ENCODE data around the gene POTEI.
"Not testable (repeated sequence)": the region's sequence is repeated elsewhere in the genome, so short reads cannot be mapped to it uniquely, and the experiment has no call there.

The POTEI gene

GRCh38 chr2:130509228-130509627, at the start of gene POTEI:
Gene POTEI (minus strand): TSS chr2:130509328. CDS start chr2:130509235, 93 bp downstream.
- H3K4me3 ChIP-seq (ENCODE audit: low read length), result not testable (repeated sequence)

- not testable (repeated sequence) for H3K4me3 ChIP-seq (ENCODE audit: low read length)
These were observed 47.3 kb upstream of the POTEI start for GRCh38 chr2:130556441-130556840.

GRCh38 chr2:130554178-130554577, 45.0 kb upstream of the POTEI start:
- H3K4me3 ChIP-seq (ENCODE audit: low read length), result not testable (repeated sequence)

- H3K4me3 ChIP-seq (ENCODE audit: low read length), result not testable (repeated sequence)
These were observed 40.3 kb upstream of the POTEI start for GRCh38 chr2:130549475-130549874.

GRCh38 chr2:130548418-130548817, 39.3 kb upstream of the POTEI start:
- H3K4me3 ChIP-seq (ENCODE audit: low read length), result not testable (repeated sequence)

GRCh38 chr2:130544978-130545377, 35.9 kb upstream of the POTEI start:
- H3K4me3 ChIP-seq (ENCODE audit: low read length), result not testable (repeated sequence)

- H3K4me3 ChIP-seq (ENCODE audit: low read length), result not testable (repeated sequence)
These were observed 34.8 kb upstream of the POTEI start for GRCh38 chr2:130543785-130544528.

GRCh38 chr2:130542789-130543188, 33.7 kb upstream of the POTEI start:
- not testable (repeated sequence) for H3K4me3 ChIP-seq (ENCODE audit: low read length)

- not testable (repeated sequence) for H3K4me3 ChIP-seq (ENCODE audit: low read length)
These were observed 29.1 kb upstream of the POTEI start for GRCh38 chr2:130538271-130538670.

GRCh38 chr2:130536654-130537053, 27.5 kb upstream of the POTEI start:
- H3K4me3 ChIP-seq (ENCODE audit: low read length), result not testable (repeated sequence)

GRCh38 chr2:130531672-130532071, 22.5 kb upstream of the POTEI start:
- not testable (repeated sequence) for H3K4me3 ChIP-seq (ENCODE audit: low read length)

- H3K4me3 ChIP-seq (ENCODE audit: low read length), result not testable (repeated sequence)
These were observed 22.1 kb upstream of the POTEI start for GRCh38 chr2:130531225-130531624.

- not testable (repeated sequence) for H3K4me3 ChIP-seq (ENCODE audit: low read length)
These were observed 21.1 kb upstream of the POTEI start for GRCh38 chr2:130530212-130530611.

- H3K4me3 ChIP-seq (ENCODE audit: low read length), result not testable (repeated sequence)
These were observed 20.4 kb upstream of the POTEI start for GRCh38 chr2:130529545-130529944.

GRCh38 chr2:130527365-130527967, 18.3 kb upstream of the POTEI start:
- not testable (repeated sequence) for H3K4me3 ChIP-seq (ENCODE audit: low read length)

- H3K4me3 ChIP-seq (ENCODE audit: low read length), result not testable (repeated sequence)
These were observed 13.3 kb upstream of the POTEI start for GRCh38 chr2:130522390-130522789.

GRCh38 chr2:130520992-130521391, 11.9 kb upstream of the POTEI start, which contains the start of gene CFC1B:
Gene CFC1B (plus strand): TSS chr2:130521222. CDS start chr2:130521485, 263 bp downstream.
- not testable (repeated sequence) for H3K4me3 ChIP-seq (ENCODE audit: low read length)

GRCh38 chr2:130518516-130519106, 9.5 kb upstream of the POTEI start:
- not testable (repeated sequence) for H3K4me3 ChIP-seq (ENCODE audit: low read length)

GRCh38 chr2:130511747-130512451, 2.8 kb upstream of the POTEI start:
- not testable (repeated sequence) for H3K4me3 ChIP-seq (ENCODE audit: low read length)

GRCh38 chr2:130510807-130511746, 1.9 kb upstream of the POTEI start:
- H3K4me3 ChIP-seq (ENCODE audit: low read length), result not testable (repeated sequence)

GRCh38 chr2:130491073-130491472, 18.1 kb downstream of the POTEI start:
- H3K4me3 ChIP-seq (ENCODE audit: low read length), result not testable (repeated sequence)

Data from GM08714 (cell line).